A549 (cell line): ENCODE data around the gene TIMMDC1. TPM values are rescaled to one million over a fixed set of nuclear protein-coding genes. Genes with fewer than 3 reads are reported as not detected.

ENCODE experiments used
- ATAC-seq, 2 experiments: fragments of 200-7000 bp in 1 of 2; fragments of >200 bp in 1 of 2; cut with Nextera tagmentation in 1 of 2; cut with Tn5 transposase in 1 of 2; 3 replicates each; pipeline versions ENCODE4 v1.8.0 to v1.9.1; 2018 to 2020; ENCODE audit warnings: mild to moderate bottlenecking in 1 of 2, moderate library complexity in 1 of 2
- CTCF ChIA-PET: fragments of 300-600 bp; sonication (Branson Sonifier 250); formaldehyde crosslinking; extraction: SDS; loops from one replicate; lab custom pipeline; 2021; ENCODE audit warnings: antibody characterized with exemption, inconsistent platforms; lab: Yijun Ruan, JAX
- POLR2A ChIA-PET: fragments of 350-600 bp; formaldehyde crosslinking; extraction: SDS; loops from one replicate; lab custom pipeline; 2021; ENCODE audit warnings: antibody characterized with exemption, inconsistent platforms; lab: Yijun Ruan, JAX
- DNase-seq, 2 experiments: peaks; one replicate each; pipeline versions ENCODE4 v3.0.0 to v3.0.0-alpha.2; 2011 to 2016; ENCODE audit warnings: low read depth in 1 of 2, low spot score in 1 of 2
- FAIRE-seq: peaks from 2 replicates; lab custom pipeline; 2011; peaks lifted over from hg19 to GRCh38; lab: Jason Lieb, UNC
- H3K27ac ChIP-seq, 2 experiments: fragments of >200 bp; sonication (Bioruptor Twin); formaldehyde crosslinking; 3 replicates each; pipeline ENCODE4 v1.5.1; 2016 to 2017
- H3K4me1 ChIP-seq: fragments of >200 bp; sonication (Bioruptor Twin); formaldehyde crosslinking; 3 replicates; pipeline ENCODE4 v1.6.1; 2016
- H3K4me2 ChIP-seq: fragments of >200 bp; sonication (Bioruptor Twin); formaldehyde crosslinking; 3 replicates; pipeline ENCODE4 v1.6.1; 2016
- H3K4me3 ChIP-seq: fragments of >200 bp; sonication (Bioruptor Twin); formaldehyde crosslinking; 3 replicates; pipeline ENCODE4 v1.5.1; 2016
- H3K9me3 ChIP-seq: fragments of >200 bp; sonication (Bioruptor Twin); formaldehyde crosslinking; 3 replicates; pipeline ENCODE4 v1.6.1; 2016
- BCL3 ChIP-seq: fragments of >200 bp; sonication (Bioruptor Twin); formaldehyde crosslinking; IDR thresholded peaks from 3 replicates; pipeline ENCODE4 v1.6.1; 2016
- BHLHE40 ChIP-seq: IDR thresholded peaks from 2 replicates; pipeline ENCODE4 v1.6.1; 2012; ENCODE audit warnings: low read depth, low read length, inconsistent platforms
- CBX2 ChIP-seq: fragments of 200-600 bp; sonication (generic); IDR thresholded peaks from 2 replicates; pipeline ENCODE4 v1.6.1; 2016; ENCODE audit warnings: low read depth, mild to moderate bottlenecking, borderline replicate concordance
- CEBPB ChIP-seq, 2 experiments: fragments of >200 bp in 1 of 2; sonication (Bioruptor Twin) in 1 of 2; formaldehyde crosslinking in 1 of 2; IDR thresholded peaks; 2 replicates each; pipeline ENCODE4 v1.6.1; 2012 to 2016
- CHD2 ChIP-seq: fragments of 150-350 bp; IDR thresholded peaks from 2 replicates; pipeline ENCODE4 v1.6.1; 2014; ENCODE audit warnings: low read length; ENCODE audit not compliant: partially characterized antibody
- EP300 ChIP-seq, 2 experiments: fragments of >200 bp; sonication (Bioruptor Twin); formaldehyde crosslinking; IDR thresholded peaks; 2 replicates in 1 of 2; 3 replicates in 1 of 2; pipeline ENCODE4 v1.6.1; 2016 to 2017
- ESRRA ChIP-seq: fragments of 150-350 bp; IDR thresholded peaks from 2 replicates; pipeline ENCODE4 v1.6.1; 2014; ENCODE audit warnings: mild to moderate bottlenecking, low read length, borderline replicate concordance
- FOSB ChIP-seq: fragments of 250-450 bp; sonication (Bioruptor Pico); IDR thresholded peaks from 2 replicates; pipeline ENCODE4 v1.5.0; 2020; ENCODE audit warnings: mild to moderate bottlenecking, moderate library complexity
- GATA3 ChIP-seq: IDR thresholded peaks from 2 replicates; pipeline ENCODE4 v1.6.1; 2012; ENCODE audit warnings: borderline replicate concordance
- HDAC2 ChIP-seq: fragments of 200-600 bp; sonication (generic); IDR thresholded peaks from 2 replicates; pipeline ENCODE4 v1.6.1; 2016
- HMGXB4 ChIP-seq: fragments of 250-450 bp; sonication (Bioruptor Pico); IDR thresholded peaks from 2 replicates; pipeline ENCODE4 v1.5.0; 2021; ENCODE audit warnings: mild to moderate bottlenecking, moderate library complexity, borderline replicate concordance
- HOXA7 ChIP-seq: fragments of 250-450 bp; sonication (Bioruptor Pico); IDR thresholded peaks from 2 replicates; pipeline ENCODE4 v1.5.0; 2020; ENCODE audit warnings: mild to moderate bottlenecking, moderate library complexity
- HOXB13 ChIP-seq: fragments of 250-450 bp; sonication (Bioruptor Pico); IDR thresholded peaks from 2 replicates; pipeline ENCODE4 v1.5.0; 2020; ENCODE audit warnings: low read depth, mild to moderate bottlenecking, moderate library complexity
- JUN ChIP-seq, 2 experiments: fragments of >200 bp; sonication (Bioruptor Twin); formaldehyde crosslinking; IDR thresholded peaks; 2 replicates in 1 of 2; 3 replicates in 1 of 2; pipeline ENCODE4 v1.6.1; 2016 to 2017
- JUNB ChIP-seq: fragments of >200 bp; sonication (Bioruptor Twin); formaldehyde crosslinking; IDR thresholded peaks from 2 replicates; pipeline ENCODE4 v1.6.1; 2016
- MAFK ChIP-seq: fragments of 450-650 bp; IDR thresholded peaks from 2 replicates; pipeline ENCODE4 v1.6.1; 2014; ENCODE audit not compliant: partially characterized antibody
- MAZ ChIP-seq: fragments of 150-350 bp; IDR thresholded peaks from 2 replicates; pipeline ENCODE4 v1.6.1; 2014; ENCODE audit warnings: antibody characterized with exemption, low read depth, low read length, borderline replicate concordance
- MYC ChIP-seq: IDR thresholded peaks from 2 replicates; pipeline ENCODE4 v1.6.1; 2012; ENCODE audit warnings: mild to moderate bottlenecking, inconsistent platforms, low read length, improper control_type of control experiment, borderline replicate concordance
- NFE2L2 ChIP-seq: fragments of 150-350 bp; conservative IDR thresholded peaks from 2 replicates; pipeline ENCODE4 v1.6.1; 2014; ENCODE audit warnings: low read length
- NPAS2 ChIP-seq: fragments of 250-450 bp; sonication (Bioruptor Pico); IDR thresholded peaks from 2 replicates; pipeline ENCODE4 v1.8.0; 2022; ENCODE audit warnings: mild to moderate bottlenecking, moderate library complexity, borderline replicate concordance
- NR3C1 ChIP-seq: fragments of >200 bp; sonication (Bioruptor Twin); formaldehyde crosslinking; IDR thresholded peaks from 3 replicates; pipeline ENCODE4 v1.6.1; 2017
- POLR2A ChIP-seq: IDR thresholded peaks from 2 replicates; pipeline ENCODE4 v1.6.1; 2012; ENCODE audit warnings: mild to moderate bottlenecking, low read length
- RAD21 ChIP-seq, 2 experiments: fragments of >200 bp in 1 of 2; sonication (Bioruptor Twin) in 1 of 2; formaldehyde crosslinking in 1 of 2; IDR thresholded peaks in 1 of 2; conservative IDR thresholded peaks in 1 of 2; 2 replicates in 1 of 2; 3 replicates in 1 of 2; pipeline ENCODE4 v1.6.1; 2012 to 2018; ENCODE audit warnings: inconsistent platforms in 1 of 2
- RFX5 ChIP-seq: fragments of 450-650 bp; IDR thresholded peaks from 2 replicates; pipeline ENCODE4 v1.7.1; 2014; ENCODE audit warnings: antibody characterized with exemption, mild to moderate bottlenecking, moderate library complexity
- RNF2 ChIP-seq: fragments of 200-600 bp; sonication (generic); IDR thresholded peaks from 2 replicates; pipeline ENCODE4 v1.6.1; 2016; ENCODE audit warnings: low read depth, mild to moderate bottlenecking, antibody characterized with exemption, moderate library complexity, borderline replicate concordance
- ZFP36 ChIP-seq: fragments of 450-650 bp; IDR thresholded peaks from 2 replicates; pipeline ENCODE4 v1.6.1; 2014; ENCODE audit warnings: borderline replicate concordance; ENCODE audit not compliant: partially characterized antibody
- ZSCAN20 ChIP-seq: fragments of 250-450 bp; sonication (Bioruptor Pico); IDR thresholded peaks from 2 replicates; pipeline ENCODE4 v1.8.0; 2022; ENCODE audit warnings: mild to moderate bottlenecking, moderate library complexity
- WGBS: methylation state at CpG from one replicate; pipeline ENCODE4 v1.1.6; 2017; ENCODE audit errors: missing lambda C conversion rate; 5-methylcytosine and 5-hydroxymethylcytosine counted together
- polyA plus RNA-seq, 4 experiments: library from polyadenylated mRNA; depleted of rRNA in 3 of 4; stranded (reverse); fragments of >200 nt; fragmentation: RNase III in 1 of 4; extraction: RNeasy Plus Mini Kit Qiagen cat#74134 plus additional on column Dnase treatment in 1 of 4; gene quantifications; 2 replicates in 3 of 4; 3 replicates in 1 of 4; pipeline ENCODE4 v1.2.3, GENCODE V29; 2011 to 2017
- TF ChIP-seq, protein P1 (sequence below): fragments of 150-350 bp; IDR thresholded peaks from 2 replicates; pipeline ENCODE4 v1.6.1; 2014; ENCODE audit warnings: low read depth, mild to moderate bottlenecking, low read length

TIMMDC1 gene
- polyA plus RNA-seq, 2 of the 4 experiments (the other 2 are of a cell fraction) = 90.1 to 135 TPM

DNA sequence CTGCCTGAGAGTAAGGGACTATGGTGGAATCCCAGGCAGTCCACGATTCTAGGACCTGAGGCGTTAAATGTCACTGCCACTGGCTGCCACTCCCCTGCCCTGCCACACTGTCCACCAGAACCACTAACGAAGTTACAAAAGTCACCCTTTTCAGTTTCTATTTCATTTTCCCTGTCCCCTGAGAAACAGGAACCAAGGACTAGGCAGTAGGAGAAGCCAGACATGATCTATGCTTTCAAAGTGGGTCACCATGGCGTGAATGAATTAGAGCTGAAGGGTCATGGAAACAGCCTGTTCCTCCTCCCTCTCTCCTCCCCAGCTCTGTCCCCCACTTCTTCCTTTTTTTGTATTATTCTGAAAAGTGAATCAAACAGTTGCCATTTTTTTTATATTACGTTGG lies 71.9 kb downstream of the TIMMDC1 start:
- H3K27ac ChIP-seq = no peak overlapping the region
- no peaks in the 10 kb centered on the region for H3K4me1 ChIP-seq
- H3K4me2 ChIP-seq = no peak overlapping the region
- no peaks in the 10 kb centered on the region for H3K9me3 ChIP-seq
- CTCF ChIA-PET = interaction anchor here (1.1 to 1.4 kb wide), 2 partner anchors 10 to 43 kb away, joined by 4 read pairs; no protein-coding TSS in a partner anchor
- ATAC-seq = no peak
- FAIRE-seq = no peak
- 69% methylated on average over 5 of the region's 5 CpGs for WGBS
- H3K4me3 ChIP-seq = no peak overlapping the region
- no peak for DNase-seq
- POLR2A ChIA-PET = no interaction called here
- TF ChIP-seq CBX2 (no peak), HOXA7 (CRISPR knock-in tag) (no peak), GATA3 (no peak), POLR2A (no peak), NR3C1 (no peak), CEBPB (IDR thresholded peaks at IDR 0.05) (no peak), EP300 (IDR thresholded peaks at IDR 0.05) (no peak), HMGXB4 (no peak), ZFP36 (no peak), RFX5 (no peak), NPAS2 (CRISPR knock-in tag) (no peak), MAFK (no peak), FOSB (no peak), ESRRA (no peak), RAD21 (conservative IDR thresholded peaks at IDR 0.05 in 1 of 2, IDR thresholded peaks at IDR 0.05 in 1 of 2) (no peak)
- TF ChIP-seq, all 56 proteins: peak for 0

- H3K4me3 ChIP-seq = no peak overlapping the region
- no peak overlapping the region for H3K27ac ChIP-seq
- no peaks in the 10 kb centered on the region for H3K9me3 ChIP-seq
- no peak for FAIRE-seq
- TF ChIP-seq MAZ (no peak), ZSCAN20 (no peak)
- DNase-seq = no peak
- ChIA-PET POLR2A (no interaction called here), CTCF (interaction anchor here (0.6 to 1.3 kb wide), 2 partner anchors 110 to 283 kb away, joined by 3 read pairs; no protein-coding TSS in a partner anchor)
- WGBS = 100% methylated on average over 1 of the region's 1 CpG
- H3K4me2 ChIP-seq = no peak overlapping the region
- no peak for ATAC-seq
- no peaks in the 10 kb centered on the region for H3K4me1 ChIP-seq
These were observed 72.9 kb downstream of the TIMMDC1 start for GRCh38 chr3:119571230-119571629.

- no peak for ATAC-seq
- 50% methylated on average over 5 of the region's 5 CpGs for WGBS
- ChIA-PET POLR2A (no interaction called here), CTCF (interaction anchor here (1.3 kb wide), 1 partner anchor 109 kb away, joined by 3 read pairs; no protein-coding TSS in a partner anchor)
- Histone ChIP-seq H3K4me3 (no peak overlapping the region), H3K9me3 (no peaks in the 10 kb centered on the region), H3K4me1 (no peaks in the 10 kb centered on the region), H3K4me2 (no peak overlapping the region), H3K27ac (no peak overlapping the region)
- FAIRE-seq = no peak
- TF ChIP-seq, protein P1, sequence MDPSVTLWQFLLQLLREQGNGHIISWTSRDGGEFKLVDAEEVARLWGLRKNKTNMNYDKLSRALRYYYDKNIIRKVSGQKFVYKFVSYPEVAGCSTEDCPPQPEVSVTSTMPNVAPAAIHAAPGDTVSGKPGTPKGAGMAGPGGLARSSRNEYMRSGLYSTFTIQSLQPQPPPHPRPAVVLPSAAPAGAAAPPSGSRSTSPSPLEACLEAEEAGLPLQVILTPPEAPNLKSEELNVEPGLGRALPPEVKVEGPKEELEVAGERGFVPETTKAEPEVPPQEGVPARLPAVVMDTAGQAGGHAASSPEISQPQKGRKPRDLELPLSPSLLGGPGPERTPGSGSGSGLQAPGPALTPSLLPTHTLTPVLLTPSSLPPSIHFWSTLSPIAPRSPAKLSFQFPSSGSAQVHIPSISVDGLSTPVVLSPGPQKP = no peak
- no peak for TF ChIP-seq MYC
- no peak for TF ChIP-seq HDAC2
- no peak for TF ChIP-seq GATA3
- TF ChIP-seq BCL3 = no peak
- TF ChIP-seq CHD2 = no peak
- TF ChIP-seq JUN (IDR thresholded peaks at IDR 0.05) = no peak
- TF ChIP-seq HOXA7 (CRISPR knock-in tag) = no peak
- TF ChIP-seq HOXB13 (CRISPR knock-in tag) = no peak
- no peak for TF ChIP-seq BHLHE40
- TF ChIP-seq MAFK = no peak
- TF ChIP-seq JUNB = no peak
- TF ChIP-seq RNF2 = no peak
- TF ChIP-seq NFE2L2 = no peak
- DNase-seq = no peak
These were observed 73.3 kb downstream of the TIMMDC1 start for GRCh38 chr3:119571688-119572087.
